Coronary artery (tissue), 2 donors: ENCODE results near the gene CTDSP1.

ENCODE experiments used
- DNase-seq: peaks from one replicate; pipeline ENCODE4 v3.0.0-alpha.2; 2017; ENCODE audit warnings: low spot score
- H3K27ac ChIP-seq, 2 donors: fragments of 200-600 bp; sonication (generic); one replicate each; pipeline ENCODE4 v1.5.1; 2016 to 2019
- H3K4me3 ChIP-seq: fragments of 200-600 bp; sonication (generic); 2 replicates; pipeline ENCODE4 v1.5.1; 2016; ENCODE audit warnings: mild to moderate bottlenecking, moderate library complexity
- CTCF ChIP-seq: fragments of 200-600 bp; sonication (generic); IDR thresholded peaks from one replicate; pipeline ENCODE4 v1.5.1; 2019; ENCODE audit warnings: antibody characterized with exemption

Gene CTDSP1, protein sequence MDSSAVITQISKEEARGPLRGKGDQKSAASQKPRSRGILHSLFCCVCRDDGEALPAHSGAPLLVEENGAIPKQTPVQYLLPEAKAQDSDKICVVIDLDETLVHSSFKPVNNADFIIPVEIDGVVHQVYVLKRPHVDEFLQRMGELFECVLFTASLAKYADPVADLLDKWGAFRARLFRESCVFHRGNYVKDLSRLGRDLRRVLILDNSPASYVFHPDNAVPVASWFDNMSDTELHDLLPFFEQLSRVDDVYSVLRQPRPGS

DNA sequence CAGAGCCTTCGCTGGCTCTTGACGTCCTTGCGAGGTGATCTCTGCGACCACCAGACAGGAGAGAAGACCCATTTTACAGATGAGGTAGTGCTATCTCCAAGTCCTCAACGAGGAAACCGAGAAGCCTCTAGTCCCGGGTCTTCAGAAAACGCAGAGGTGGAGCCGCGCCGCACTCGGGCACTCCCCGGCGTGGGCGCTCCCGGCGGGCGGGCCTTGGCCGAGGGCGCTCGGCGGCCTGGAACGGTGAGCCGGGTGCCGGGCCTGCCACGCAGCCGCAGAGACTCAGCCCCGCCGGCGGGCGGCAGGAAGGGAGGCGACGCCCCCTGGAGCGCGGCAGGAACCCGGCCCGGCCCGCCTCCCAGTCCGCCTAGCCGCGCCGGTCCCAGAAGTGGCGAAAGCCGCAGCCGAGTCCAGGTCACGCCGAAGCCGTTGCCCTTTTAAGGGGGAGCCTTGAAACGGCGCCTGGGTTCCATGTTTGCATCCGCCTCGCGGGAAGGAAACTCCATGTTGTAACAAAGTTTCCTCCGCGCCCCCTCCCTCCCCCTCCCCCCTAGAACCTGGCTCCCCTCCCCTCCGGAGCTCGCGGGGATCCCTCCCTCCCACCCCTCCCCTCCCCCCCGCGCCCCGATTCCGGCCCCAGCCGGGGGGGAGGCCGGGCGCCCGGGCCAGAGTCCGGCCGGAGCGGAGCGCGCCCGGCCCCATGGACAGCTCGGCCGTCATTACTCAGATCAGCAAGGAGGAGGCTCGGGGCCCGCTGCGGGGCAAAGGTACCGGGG, at the start of gene CTDSP1:
Gene CTDSP1, plus strand, starts transcription at position 478 of the 776 bp plus-strand sequence. Its CDS starts 223 bp downstream, at position 701.
- no peak for TF ChIP-seq CTCF

GRCh38 chr2:218354045-218354444, 45.6 kb upstream of the CTDSP1 start:
- no peak for TF ChIP-seq CTCF
- no peak overlapping the region for H3K27ac ChIP-seq

More for the DNA sequence above, at the start of gene CTDSP1:
- H3K4me3 ChIP-seq: peak within 1 kb of the TSS; percentile 88
- peak within 1 kb of the TSS; percentile 96 for H3K27ac ChIP-seq
- peak; percentile 98 for DNase-seq

DNA sequence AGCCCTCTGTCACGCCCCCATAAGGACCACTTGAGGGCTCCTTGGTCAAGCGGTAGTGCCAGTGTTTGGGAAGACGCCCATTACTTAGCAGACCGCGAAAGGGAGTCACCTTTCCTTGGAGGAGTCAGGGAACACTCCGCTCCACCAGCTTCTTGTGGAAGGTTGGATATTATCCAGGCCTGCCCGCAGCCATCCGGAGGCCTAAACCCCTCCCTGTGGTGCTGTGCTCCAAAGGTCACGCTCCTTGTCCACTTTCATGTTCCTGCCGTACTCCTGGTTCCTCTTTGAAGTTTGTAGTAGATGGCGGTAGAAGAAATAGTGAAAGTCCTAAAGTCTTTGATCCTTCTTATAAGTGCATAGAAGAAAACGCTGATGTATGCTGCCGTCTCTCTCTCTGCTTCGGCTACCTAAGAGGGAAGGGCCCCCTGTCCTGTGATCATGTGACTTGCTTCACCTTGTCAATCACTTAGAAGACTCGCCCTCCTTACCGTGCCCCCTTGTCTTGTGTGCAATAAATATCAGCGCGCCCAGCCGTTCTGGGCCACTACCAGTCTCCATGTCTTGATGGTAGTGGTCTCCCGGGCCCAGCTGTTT, 44.7 kb upstream of the CTDSP1 start:
- DNase-seq: no peak
- TF ChIP-seq CTCF: no peak

More at GRCh38 chr2:218354045-218354444, 45.6 kb upstream of the CTDSP1 start:
- DNase-seq: no peak
- no peak overlapping the region for H3K4me3 ChIP-seq

GRCh38 chr2:218357236-218358177, 42.2 kb upstream of the CTDSP1 start:
- H3K27ac ChIP-seq: no peak overlapping the region
- no peak for TF ChIP-seq CTCF
- no peak overlapping the region for H3K4me3 ChIP-seq
- no peak for DNase-seq

More for the DNA sequence above, 44.7 kb upstream of the CTDSP1 start:
- no peak overlapping the region for H3K4me3 ChIP-seq
- H3K27ac ChIP-seq: no peak overlapping the region

DNA sequence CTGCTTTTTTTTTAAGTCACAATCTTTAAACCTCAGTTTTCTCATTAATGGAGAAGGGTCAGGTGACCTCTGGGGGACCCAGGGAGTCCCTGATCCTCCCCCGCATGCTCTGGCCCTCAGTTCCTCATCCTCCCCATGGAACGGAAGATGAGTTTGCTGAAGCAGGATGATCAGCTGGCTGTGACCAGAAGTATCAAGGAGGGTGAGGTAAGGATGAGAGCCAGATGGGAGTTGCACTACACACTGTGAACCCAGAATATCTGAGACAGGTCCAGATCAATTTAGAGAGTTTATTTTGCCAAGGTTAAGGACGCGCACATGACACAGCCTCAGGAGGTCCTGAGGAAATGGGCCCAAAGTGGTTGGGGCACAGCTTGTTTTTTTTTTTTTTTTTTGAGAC, 39.2 kb upstream of the CTDSP1 start:
- TF ChIP-seq CTCF: no peak
- Histone ChIP-seq H3K27ac (no peak overlapping the region), H3K4me3 (no peak overlapping the region)
- no peak for DNase-seq

- no peak overlapping the region for H3K4me3 ChIP-seq
- DNase-seq: no peak
- no peak overlapping the region for H3K27ac ChIP-seq
- no peak for TF ChIP-seq CTCF
Observed at GRCh38 chr2:218362606-218363005, 37.1 kb upstream of the CTDSP1 start.
